Glomerular visceral epithelial cell (primary cell): ENCODE data around the gene SCNN1A.
A peak's percentile ranks its signal among the peaks of the same experiment; 100 is the strongest.

ENCODE experiments used
- DNase-seq: peaks from one replicate; pipeline ENCODE4 v3.0.0-alpha.2; 2016; ENCODE audit errors: extremely low spot score

The SCNN1A gene

DNA sequence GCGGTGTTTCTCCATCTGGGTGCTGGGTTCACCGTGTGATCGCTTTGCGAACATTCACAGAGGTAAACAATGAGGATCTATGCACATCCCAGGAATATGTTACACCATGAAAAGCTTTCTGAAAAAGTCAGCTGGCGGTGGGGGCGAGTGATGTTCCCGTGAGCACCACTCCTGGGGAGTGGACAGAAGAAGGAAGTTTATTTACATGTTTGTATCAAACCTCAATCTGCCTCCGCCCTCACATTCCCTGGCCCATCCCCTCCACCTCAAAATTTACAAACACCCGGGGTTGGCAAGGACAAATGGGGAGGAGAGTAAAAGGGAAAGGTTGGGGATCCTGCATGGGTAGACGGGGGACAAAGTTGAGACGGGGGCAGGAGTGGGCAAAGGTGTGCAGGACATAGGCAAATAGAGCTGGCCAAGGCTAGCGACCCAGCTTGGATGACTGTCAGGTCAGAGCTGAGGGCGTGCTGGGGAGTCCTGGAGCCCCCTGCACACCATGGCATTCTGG, 40.4 kb downstream of the SCNN1A start:
- no peak for DNase-seq

DNA sequence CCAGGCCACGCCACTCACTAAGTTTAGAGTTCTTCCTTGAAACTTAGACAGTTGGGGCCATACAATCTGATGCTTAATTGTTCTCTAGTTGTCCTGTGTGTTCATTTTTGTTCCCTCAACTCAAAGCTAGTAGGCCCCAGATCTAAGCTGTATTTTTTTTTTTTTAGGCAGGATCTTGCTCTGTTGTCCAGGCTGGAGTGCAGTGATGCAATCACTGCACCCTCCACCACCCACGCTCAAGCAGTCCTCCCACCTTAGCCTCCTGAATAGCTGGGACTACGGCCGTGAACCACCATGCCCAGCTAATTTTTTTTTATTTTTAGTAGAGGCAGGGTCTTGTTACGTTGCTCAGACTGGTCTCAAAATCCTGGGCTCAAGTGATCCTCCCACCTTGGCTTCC, 41.0 kb downstream of the SCNN1A start:
- DNase-seq = no peak

- DNase-seq = peak; percentile 79
These were observed 41.8 kb downstream of the SCNN1A start for GRCh38 chr12:6333566-6333965.

GRCh38 chr12:6333029-6333428, 42.3 kb downstream of the SCNN1A start:
- DNase-seq = no peak

GRCh38 chr12:6332459-6332858, 42.9 kb downstream of the SCNN1A start:
- DNase-seq = no peak

DNA sequence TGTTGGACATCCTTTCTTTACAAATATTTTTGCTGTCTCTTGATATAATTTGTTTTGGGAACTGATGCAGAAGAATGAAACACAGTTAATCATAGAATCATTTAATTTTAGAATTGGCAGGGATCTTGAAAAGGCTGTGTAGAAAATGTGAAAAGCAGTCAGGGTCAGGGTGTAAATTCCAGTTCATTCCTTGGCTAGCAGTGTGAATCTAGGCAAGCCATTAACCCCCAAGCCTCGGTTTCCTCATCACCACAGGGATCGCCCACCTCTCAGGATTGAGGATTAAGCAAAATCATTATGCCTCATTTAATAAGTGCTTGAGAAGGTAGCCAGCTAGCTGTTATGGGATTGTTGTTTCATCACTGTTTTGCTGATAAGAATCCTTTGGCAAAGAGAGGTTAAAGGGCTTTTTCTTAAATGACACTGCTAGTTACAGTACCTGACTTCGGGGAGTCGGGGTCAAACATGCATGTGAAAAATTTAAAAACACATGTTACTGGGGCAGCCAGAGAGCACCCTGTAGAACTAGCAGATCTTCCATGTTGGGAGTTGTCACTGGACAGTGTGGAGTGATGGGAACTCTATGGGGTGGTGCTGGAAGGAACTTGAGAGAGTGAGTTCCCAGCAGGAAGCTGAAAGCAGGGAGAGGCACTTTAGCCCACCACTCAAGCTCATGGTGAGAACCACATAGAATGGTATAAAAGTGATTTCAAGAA, 44.2 kb downstream of the SCNN1A start:
- no peak for DNase-seq

DNA sequence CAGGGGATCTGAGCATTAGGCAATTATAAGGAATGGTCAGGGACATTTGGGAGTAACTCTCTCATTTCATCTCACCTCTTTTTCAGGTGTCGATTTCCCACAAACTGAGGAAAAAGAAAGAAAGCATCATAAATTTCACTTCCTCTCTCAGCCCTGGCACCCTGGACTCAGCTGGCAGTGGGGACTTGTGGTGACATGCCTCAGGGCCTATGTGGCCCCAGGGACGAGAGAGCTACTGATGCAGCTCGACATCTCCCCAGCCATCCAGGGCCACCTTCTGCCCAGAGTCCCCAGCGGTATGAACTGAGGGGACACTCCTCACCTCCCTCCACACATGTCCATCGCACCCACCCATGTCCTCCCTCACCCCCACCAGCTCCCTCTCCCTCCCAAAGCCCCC, 45.2 kb downstream of the SCNN1A start:
- no peak for DNase-seq

GRCh38 chr12:6329703-6330064, 45.7 kb downstream of the SCNN1A start:
- no peak for DNase-seq

DNA sequence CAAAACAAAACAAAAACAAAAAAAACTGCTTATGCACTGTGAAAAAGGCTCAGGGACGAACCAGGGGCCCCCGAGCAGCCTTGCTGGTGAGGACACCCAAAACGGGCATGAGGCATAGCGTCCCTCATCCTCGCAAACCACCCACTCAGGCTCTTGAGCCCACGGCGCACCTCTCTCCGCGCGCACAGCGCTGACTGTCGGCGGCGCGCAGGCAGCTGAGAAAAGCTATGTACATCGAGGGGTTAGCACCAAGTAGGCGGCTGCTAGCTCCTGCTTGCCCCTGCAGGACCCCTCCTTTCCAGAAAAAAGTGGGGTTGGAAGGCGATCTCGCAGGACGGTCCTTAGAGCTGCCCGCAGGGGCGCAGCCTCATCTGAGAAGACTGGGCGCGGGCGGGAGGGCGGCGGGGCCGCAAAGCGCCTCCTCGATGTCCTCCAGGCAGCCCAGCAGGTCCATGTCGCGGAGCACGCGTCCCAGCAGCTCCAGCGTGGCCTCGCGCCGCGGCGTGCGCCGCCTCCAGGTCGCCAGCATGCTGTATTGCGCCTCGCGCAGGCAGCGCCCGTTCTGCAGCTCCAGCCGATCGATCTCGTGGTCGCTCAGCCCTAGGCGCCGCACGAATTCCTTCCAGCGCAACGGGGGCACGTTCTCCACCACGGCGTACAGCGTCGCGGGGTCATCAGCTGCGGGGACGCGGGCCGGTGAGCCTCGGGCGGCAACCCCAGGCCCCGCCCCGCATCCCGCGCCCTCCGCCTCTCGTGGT, 46.2 kb downstream of the SCNN1A start:
- no peak for DNase-seq

GRCh38 chr12:6328045-6328779, 47.2 kb downstream of the SCNN1A start:
- no peak for DNase-seq

DNA sequence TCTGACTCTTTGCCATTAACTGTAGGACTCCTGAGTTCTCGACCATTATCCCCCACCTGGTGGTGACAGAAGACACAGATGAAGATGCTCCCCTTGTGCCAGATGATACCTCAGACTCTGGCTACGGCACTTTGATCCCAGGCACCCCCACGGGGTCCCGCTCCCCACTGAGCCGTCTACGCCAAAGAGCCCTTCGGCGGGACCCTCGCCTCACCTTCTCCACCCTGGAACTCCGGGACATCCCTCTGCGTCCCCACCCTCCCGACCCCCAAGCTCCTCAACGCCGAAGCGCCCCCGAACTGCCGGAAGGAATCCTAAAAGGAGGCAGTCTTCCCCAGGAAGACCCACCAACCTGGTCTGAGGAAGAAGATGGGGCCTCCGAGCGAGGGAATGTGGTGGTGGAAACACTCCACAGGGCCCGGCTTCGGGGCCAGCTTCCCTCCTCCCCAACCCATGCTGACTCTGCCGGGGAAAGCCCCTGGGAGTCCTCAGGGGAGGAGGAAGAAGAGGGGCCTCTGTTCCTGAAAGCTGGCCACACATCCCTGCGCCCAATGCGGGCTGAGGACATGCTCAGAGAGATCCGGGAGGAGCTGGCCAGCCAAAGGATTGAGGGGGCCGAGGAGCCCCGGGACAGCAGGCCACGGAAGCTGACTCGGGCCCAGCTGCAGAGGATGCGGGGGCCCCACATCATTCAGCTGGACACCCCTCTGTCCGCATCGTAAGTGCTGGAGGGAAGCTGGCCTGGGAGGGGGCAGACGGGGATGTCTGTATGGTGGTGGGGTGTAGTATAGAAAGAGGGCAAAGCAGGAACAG, 47.9 kb downstream of the SCNN1A start:
- no peak for DNase-seq

GRCh38 chr12:6326316-6327228, 48.8 kb downstream of the SCNN1A start:
- DNase-seq = peak; percentile 41

DNA sequence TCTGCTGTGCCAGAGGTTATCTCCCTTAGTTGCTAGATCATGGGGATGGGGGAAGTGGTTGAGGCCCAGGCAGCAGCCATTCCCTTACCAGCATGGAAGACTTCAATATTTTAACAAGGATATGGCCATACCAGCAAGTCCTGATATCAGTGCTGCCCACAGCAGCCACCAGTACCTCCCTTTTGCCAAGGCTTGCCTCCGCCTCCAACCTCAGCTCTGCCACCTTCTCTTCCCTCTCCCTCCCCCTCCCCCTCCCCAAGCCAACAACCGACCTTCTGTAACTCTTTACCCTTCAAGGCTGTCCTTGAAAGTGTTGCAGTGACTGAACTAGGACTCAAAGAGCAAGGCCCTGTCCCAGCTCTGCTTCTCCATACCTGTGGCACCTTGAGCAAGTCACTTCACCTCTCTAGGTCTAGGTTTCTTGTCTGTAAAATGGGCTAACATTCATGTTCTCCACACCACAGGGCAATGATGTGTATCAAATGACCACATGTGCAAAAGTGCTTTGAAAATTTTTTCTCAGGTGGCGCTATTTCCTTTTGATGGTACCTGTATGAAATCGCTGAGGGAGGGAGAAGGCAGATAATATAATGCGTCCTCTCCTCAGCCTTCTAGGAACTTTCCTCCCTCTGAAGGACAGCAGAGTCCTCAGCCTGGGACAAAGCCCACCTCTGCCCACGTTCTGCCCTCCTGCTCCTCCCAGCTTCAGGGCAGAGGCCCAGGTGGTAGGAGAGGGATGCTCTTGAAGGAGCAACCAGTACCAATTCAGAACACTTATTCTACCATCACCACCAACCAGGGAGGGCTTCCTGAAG, 50.2 kb downstream of the SCNN1A start:
- DNase-seq = no peak

- DNase-seq = no peak
These were observed 51.2 kb downstream of the SCNN1A start for GRCh38 chr12:6323995-6324711.

DNA sequence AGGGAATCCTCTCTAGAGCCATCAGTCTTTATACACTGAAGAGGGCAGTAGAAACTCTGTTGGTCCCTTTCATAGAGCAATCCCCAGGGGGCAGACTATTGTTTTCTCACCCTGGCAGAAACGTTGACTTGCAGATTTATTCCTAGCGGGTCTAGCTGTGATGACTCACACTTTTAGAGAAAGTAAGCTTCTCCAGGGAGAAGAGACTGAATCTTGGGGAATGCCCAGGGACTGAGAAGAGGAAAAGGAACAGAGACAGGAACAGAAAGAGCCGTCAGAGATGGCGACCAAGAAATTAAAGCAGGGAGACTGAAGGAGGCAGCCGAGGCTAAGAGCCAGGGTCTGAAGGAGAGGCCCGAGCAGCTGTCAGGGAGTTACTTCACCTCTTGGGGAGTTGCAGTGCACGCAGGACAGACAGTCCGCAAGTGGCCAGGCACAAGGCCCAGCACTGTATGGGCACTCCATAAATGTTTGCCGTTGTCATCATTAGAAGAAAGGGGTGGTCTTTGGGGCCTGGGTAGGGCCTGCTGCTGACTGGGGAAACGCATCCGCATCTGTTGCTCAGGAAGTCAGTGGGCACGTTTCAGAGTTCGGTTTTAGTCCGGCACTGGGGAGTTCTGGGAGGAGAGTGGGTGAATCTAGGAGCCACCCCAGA, 51.9 kb downstream of the SCNN1A start:
- DNase-seq = peak; percentile 86

DNA sequence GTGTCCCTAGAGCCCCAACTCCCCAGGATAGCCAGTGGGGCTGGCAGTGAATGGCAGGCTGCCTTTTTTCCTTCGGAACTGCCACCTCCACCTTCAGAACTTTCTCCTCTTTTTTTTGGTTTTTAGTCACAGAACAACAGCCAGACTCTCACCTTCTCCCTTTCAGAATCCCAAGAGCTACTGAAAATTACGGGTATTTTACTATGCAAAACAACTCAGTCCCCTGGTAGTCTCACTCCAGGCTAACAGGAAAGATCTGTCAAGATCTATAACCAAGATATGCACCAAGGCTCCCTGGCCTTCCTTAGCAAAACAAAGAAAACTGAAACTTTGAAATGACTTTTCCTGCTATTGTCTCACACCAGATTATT, 52.4 kb downstream of the SCNN1A start:
- DNase-seq = no peak

DNA sequence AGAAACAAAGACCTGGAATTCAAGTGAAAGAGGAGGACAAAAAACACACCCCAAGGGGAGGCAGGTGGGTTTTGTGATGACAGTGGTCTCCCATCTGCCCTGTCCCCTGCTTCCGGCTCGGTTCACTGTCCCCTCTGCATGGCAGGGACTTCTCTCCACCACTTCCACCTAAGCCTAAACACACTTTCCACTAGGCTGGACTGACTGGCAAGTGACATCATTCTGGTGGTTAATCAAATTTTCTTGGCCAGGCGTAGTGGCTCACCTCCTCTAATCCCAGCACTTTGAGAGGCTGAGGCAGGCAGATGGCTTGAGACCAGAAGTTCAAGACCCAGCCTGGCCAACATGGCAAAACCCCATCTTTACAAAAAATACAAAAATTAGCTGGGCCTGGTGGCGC, 53.0 kb downstream of the SCNN1A start:
- DNase-seq = no peak

DNA sequence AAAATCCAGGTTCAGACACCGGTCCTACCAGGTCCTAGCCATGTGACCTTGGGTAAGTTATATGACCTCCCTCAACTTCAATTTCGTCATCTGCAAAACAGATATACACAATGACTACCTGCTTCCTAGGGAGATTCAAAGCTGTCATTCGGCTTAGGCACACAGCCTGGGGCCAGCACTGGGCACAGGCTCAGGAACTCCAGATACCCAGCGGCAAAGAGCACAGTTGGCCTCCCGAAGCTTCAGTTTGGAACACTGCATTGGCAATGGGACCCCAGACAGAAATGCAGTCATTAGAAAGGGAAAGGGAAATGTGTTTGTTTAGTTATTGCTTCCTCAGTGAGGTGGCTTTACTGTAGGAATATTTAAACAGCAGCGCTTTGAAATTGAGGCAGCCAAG, 53.5 kb downstream of the SCNN1A start:
- DNase-seq = no peak

DNA sequence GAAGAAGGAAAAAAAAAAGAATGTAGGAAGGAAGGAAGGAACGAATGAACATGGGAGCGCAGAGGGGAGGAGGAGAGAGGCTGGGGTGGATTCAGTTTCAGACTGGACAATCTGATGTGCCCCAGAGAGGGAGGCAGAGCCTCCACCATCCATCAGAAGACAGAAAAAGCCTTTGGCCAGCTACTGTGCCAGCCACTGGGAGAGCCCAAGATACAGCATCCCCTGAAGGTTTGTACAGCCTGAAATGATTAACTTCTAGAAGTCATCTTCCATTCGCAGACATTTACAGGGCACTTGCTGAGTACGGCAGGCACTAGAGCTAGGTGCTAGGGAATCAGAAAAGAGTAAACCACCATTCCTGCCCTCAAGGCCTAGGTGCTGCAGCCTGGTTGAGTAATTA, 55.9 kb downstream of the SCNN1A start:
- no peak for DNase-seq
